Omental fat pad (tissue), 4 donors: ENCODE results near the gene PPP2R5A. TPM values are rescaled to one million over a fixed set of nuclear protein-coding genes. Genes with fewer than 3 reads are reported as not detected.
"Not testable (repeated sequence)": the region's sequence is repeated elsewhere in the genome, so short reads cannot be mapped to it uniquely, and the experiment has no call there.

Experiments used
- ATAC-seq: fragments of 150-250 bp; one replicate; pipeline ENCODE4 v1.9.1; 2016; ENCODE audit warnings: mild to moderate bottlenecking, moderate library complexity; ENCODE audit not compliant: low FRiP score
- DNase-seq: peaks from one replicate; pipeline ENCODE4 v3.0.0-alpha.2; 2019; ENCODE audit warnings: low spot score
- total RNA-seq, 4 donors: library from RNA; depleted of rRNA; stranded (reverse); fragments of >200 nt; gene quantifications; one replicate each; pipeline ENCODE4 v1.1.0, GENCODE V29; 2016
- TF ChIP-seq, protein P1 (sequence below), 3 donors: fragments of 450-650 bp; IDR thresholded peaks; one replicate each; pipeline ENCODE4 v1.5.1; 2016 to 2017; ENCODE audit warnings: antibody characterized with exemption in 3 of 3, mild to moderate bottlenecking in 3 of 3, moderate library complexity in 2 of 3

Gene PPP2R5A
- total RNA-seq, 4 donors from 2014 or later = 34.8 to 98.6 (median 66.1) TPM

DNA sequence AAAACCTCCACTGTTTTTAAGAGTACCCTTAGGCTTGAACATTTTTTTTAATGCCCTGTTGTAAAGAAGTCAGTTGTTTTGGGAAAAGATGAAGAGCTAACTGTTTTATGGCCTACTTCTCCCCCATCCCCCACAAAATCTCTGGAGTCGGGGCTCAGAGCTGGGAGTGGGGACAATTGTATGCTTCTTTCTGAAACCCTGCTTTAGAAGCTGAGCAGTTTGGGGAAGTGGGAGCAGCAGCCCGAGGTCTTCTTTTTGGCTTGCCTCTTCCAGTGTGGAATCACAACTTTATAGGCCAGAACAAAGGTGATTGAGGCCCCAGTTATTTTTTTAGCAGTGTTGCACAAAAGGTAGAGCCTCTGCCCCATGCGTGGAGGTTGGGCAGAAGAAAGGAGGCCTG is 25.2 kb downstream of the PPP2R5A start:
- ATAC-seq (no peak), DNase-seq (no peak)
- TF ChIP-seq, protein P1, sequence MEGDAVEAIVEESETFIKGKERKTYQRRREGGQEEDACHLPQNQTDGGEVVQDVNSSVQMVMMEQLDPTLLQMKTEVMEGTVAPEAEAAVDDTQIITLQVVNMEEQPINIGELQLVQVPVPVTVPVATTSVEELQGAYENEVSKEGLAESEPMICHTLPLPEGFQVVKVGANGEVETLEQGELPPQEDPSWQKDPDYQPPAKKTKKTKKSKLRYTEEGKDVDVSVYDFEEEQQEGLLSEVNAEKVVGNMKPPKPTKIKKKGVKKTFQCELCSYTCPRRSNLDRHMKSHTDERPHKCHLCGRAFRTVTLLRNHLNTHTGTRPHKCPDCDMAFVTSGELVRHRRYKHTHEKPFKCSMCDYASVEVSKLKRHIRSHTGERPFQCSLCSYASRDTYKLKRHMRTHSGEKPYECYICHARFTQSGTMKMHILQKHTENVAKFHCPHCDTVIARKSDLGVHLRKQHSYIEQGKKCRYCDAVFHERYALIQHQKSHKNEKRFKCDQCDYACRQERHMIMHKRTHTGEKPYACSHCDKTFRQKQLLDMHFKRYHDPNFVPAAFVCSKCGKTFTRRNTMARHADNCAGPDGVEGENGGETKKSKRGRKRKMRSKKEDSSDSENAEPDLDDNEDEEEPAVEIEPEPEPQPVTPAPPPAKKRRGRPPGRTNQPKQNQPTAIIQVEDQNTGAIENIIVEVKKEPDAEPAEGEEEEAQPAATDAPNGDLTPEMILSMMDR (IDR thresholded peaks at IDR 0.05) = no peak

DNA sequence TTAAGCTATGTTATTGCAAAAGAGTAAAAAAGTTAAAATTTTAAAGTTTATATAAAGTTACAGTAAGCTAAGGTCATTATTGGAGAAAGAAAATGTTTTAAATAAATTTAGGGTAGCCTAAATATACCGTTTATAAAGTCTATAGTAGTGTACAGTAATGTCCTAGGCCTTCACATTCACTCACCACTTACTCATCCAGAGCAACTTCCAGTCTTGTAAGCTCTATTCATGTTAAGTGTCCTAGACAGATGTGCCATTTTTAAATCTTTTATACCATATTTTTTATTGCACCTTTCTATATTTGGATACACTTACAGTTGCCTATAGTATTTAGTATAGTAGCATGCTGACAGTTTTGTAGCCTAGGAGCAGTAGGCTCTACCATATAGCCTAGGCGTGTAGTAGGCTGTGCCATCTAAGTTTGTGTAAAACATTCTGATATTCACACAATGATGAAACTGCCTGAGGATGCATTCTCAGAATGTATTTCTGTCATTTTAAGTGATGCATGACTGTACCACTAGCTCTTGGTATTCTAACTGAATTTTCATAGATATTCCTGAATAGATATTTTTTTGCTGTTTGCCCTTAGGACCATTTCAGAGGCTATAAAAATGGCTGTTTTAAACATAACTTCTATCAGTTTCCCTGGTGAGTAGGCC is 26.8 kb downstream of the PPP2R5A start:
- DNase-seq (no peak), ATAC-seq (no peak)
- TF ChIP-seq, protein P1 (IDR thresholded peaks at IDR 0.05) = no peak

DNA sequence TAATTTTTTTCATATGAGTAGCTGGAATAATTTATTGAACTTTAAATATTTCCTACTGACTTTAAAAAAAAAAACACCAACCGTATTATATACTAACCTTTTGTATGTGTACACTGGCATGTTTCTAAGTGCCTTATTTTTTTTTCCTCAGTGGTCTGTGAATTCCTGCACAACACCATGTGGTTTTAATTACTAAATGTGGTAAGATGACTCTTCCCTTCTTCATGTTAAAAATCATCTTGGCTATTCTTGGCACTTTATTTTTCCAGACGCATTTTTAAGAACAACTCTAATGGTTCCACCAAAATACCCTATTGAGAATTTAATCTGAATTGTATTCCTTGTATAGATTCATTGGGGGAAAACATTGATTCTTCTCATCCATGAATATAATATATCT is 28.4 kb downstream of the PPP2R5A start:
- no peak for ATAC-seq
- no peak for DNase-seq
- TF ChIP-seq, protein P1 (IDR thresholded peaks at IDR 0.05) = no peak

DNA sequence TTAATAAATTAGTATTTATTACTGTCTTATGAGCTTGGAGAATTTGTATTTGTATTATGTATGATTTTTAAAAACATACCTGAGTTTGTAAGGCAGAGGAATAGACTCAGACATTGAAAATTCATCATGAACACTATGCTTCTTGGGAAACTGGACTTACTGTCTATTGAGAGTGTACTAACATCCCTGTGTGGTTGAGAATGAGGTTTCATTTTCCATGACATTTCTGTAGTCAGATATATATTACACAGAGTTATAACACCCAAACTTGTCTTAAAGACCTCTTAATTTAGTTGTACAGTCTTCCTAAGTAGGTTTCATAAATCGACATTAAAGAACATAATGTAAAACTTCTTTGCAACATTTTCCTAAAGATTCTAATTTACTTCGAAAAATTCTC is 30.0 kb downstream of the PPP2R5A start:
- ATAC-seq = no peak
- no peak for DNase-seq
- TF ChIP-seq, protein P1 (IDR thresholded peaks at IDR 0.05) = no peak

DNA sequence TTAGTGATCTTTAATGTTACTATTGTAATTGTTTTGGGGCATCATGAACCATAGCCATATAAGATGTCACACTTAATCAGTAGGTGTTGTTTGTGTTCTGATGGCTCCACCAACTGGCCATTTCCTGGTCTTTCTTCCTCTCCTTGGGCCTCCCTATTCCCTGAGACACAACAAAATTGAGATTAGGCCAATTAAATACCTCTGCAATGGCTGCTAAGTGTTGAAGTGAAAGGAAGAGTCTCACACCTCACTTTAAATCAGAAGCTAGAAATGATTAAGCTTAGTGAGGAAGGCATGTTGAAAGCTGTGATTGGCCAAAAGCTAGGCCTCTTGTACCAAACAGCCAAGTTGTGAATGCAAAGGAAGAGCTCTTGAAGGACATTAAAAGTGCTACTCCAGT is 30.7 kb downstream of the PPP2R5A start:
- TF ChIP-seq, protein P1 (IDR thresholded peaks at IDR 0.05) = no peak
- DNase-seq (no peak), ATAC-seq (no peak)

DNA sequence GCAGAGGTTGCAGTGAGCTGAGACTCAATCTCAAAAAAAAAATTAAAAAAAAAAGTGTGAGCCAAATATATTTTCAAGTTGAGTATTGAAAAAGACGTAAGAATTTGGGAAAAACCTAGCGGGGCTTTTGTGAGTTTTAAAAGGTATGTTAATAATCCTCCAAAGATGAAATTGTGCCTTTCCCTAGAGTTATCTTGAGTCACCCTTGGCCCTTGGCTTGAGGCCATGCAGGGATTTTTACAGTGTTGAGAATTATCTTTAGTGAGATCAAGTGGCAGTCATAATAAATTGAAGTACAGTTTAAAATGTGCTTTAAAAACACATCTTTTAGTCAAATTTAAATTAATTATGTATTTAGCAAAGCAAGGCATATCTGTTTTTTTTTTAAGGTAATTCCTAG is 32.7 kb downstream of the PPP2R5A start:
- TF ChIP-seq, protein P1 (IDR thresholded peaks at IDR 0.05) = no peak
- DNase-seq = no peak
- ATAC-seq = no peak

DNA sequence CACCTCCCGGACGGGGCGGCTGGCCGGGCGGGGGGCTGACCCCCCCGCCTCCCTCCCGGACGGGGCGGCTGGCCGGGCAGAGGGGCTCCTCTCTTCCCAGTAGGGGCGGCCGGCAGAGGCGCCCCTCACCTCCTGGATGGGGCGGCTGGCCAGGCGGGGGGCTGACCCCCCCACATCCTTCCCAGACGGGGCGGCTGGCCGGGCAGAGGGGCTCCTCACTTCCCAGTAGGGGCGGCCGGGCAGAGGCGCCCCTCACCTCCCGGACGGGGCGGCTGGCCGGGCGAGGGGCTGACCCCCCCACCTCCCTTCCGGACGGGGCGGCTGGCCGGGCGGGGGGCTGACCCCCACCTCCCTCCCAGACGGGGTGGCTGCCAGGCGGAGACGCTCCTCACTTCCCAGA is 35.8 kb downstream of the PPP2R5A start:
- ATAC-seq, DNase-seq: not testable (repeated sequence)
